Loucy (cell line): ENCODE data around the gene SPOCK1.

Experiments
- CTCF ChIP-seq: fragments of 200-600 bp; sonication (generic); conservative IDR thresholded peaks from 2 replicates; pipeline ENCODE4 v1.5.1; 2014; ENCODE audit warnings: mild to moderate bottlenecking, antibody characterized with exemption, low read length
- EZH2phosphoT487 ChIP-seq: fragments of 200-600 bp; IDR thresholded peaks from 2 replicates; pipeline ENCODE4 v1.6.1; 2018; ENCODE audit warnings: antibody characterized with exemption, mild to moderate bottlenecking, moderate library complexity, borderline replicate concordance

GRCh38 chr5:137440795-137441194 lies 58.3 kb downstream of the SPOCK1 start:
- TF ChIP-seq CTCF (no peak), EZH2phosphoT487 (no peak)
